Mesothelial cell of epicardium (in vitro differentiated cells): Measurements from ENCODE around the gene FAM47E. TPM values are rescaled to one million over a fixed set of nuclear protein-coding genes. Genes with fewer than 3 reads are reported as not detected.
A peak's percentile ranks its signal among the peaks of the same experiment; 100 is the strongest.

Experiments
- DNase-seq, 2 experiments: peaks; one replicate each; pipeline ENCODE4 v3.0.0; 2021; ENCODE audit warnings: low spot score in 2 of 2; ENCODE audit not compliant: unreplicated experiment in 2 of 2
- H3K27ac Mint-ChIP-seq: 2 replicates; pipeline ENCODE4 v1.8.0; 2021; ENCODE audit warnings: mixed read lengths
- H3K27me3 Mint-ChIP-seq: 2 replicates; pipeline ENCODE4 v1.8.0; 2021; ENCODE audit warnings: low read depth, mixed read lengths
- H3K36me3 Mint-ChIP-seq: 2 replicates; pipeline ENCODE4 v1.8.0; 2021; ENCODE audit warnings: mixed read lengths
- H3K4me1 Mint-ChIP-seq: 2 replicates; pipeline ENCODE4 v1.8.0; 2021; ENCODE audit warnings: mixed read lengths
- H3K4me3 Mint-ChIP-seq: 2 replicates; pipeline ENCODE4 v1.8.0; 2021; ENCODE audit warnings: mild to moderate bottlenecking, moderate library complexity, mixed read lengths
- H3K9me3 Mint-ChIP-seq: 2 replicates; pipeline ENCODE4 v1.8.0; 2021; ENCODE audit warnings: mixed read lengths
- total RNA-seq: library from RNA; stranded (reverse); gene quantifications from 3 replicates; pipeline ENCODE4 v1.2.1, GENCODE V29; 2021
- TF ChIP-seq, protein P1 (sequence below): fragments of 200-600 bp; sonication (generic); IDR thresholded peaks from one replicate; pipeline ENCODE4 v1.5.0; 2021; ENCODE audit warnings: antibody characterized with exemption; ENCODE audit not compliant: unreplicated experiment

The FAM47E gene
- total RNA-seq, 1 donor from 2014 or later = 1.2 TPM

- no peak for DNase-seq
- TF ChIP-seq, protein P1, sequence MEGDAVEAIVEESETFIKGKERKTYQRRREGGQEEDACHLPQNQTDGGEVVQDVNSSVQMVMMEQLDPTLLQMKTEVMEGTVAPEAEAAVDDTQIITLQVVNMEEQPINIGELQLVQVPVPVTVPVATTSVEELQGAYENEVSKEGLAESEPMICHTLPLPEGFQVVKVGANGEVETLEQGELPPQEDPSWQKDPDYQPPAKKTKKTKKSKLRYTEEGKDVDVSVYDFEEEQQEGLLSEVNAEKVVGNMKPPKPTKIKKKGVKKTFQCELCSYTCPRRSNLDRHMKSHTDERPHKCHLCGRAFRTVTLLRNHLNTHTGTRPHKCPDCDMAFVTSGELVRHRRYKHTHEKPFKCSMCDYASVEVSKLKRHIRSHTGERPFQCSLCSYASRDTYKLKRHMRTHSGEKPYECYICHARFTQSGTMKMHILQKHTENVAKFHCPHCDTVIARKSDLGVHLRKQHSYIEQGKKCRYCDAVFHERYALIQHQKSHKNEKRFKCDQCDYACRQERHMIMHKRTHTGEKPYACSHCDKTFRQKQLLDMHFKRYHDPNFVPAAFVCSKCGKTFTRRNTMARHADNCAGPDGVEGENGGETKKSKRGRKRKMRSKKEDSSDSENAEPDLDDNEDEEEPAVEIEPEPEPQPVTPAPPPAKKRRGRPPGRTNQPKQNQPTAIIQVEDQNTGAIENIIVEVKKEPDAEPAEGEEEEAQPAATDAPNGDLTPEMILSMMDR = no peak
- Mint-ChIP-seq H3K4me1 (peaks cover 64% of the 10 kb centered on the region), H3K27me3 (no peaks in the 10 kb centered on the region), H3K4me3 (no peak overlapping the region), H3K27ac (peak overlapping the region; percentile 96), H3K9me3 (no peaks in the 10 kb centered on the region), H3K36me3 (no peaks in the 10 kb centered on the region)
Measured at GRCh38 chr4:76207549-76207948, 44.0 kb upstream of the FAM47E start.

- no peaks in the 10 kb centered on the region for H3K27me3 Mint-ChIP-seq
- H3K9me3 Mint-ChIP-seq = no peaks in the 10 kb centered on the region
- H3K4me3 Mint-ChIP-seq = peak overlapping the region; percentile 1
- DNase-seq = no peak
- peaks cover 69% of the 10 kb centered on the region for H3K4me1 Mint-ChIP-seq
- no peaks in the 10 kb centered on the region for H3K36me3 Mint-ChIP-seq
- H3K27ac Mint-ChIP-seq = peak overlapping the region; percentile 96
- TF ChIP-seq, protein P1 = no peak
Measured at GRCh38 chr4:76208005-76208765, 43.3 kb upstream of the FAM47E start.

DNA sequence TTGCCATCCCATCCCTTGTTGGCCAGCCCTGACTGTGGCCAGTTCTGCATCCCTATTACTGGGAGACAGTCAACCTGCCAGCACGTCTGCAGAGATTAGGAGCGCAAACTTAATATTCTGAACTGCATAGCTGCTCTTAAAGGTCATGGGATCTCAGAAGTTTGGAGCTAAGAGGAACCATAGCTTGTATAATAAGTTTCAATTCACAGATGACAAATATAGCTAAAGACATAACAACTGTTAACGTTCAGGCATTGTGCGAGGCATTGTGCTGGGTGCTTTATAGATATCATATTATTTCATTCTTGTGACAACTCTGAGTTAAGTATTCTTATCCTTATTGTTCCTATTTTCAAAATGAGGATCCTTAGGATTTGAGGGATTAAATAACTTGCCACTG lies 41.6 kb upstream of the FAM47E start:
- Mint-ChIP-seq H3K36me3 (no peaks in the 10 kb centered on the region), H3K27me3 (no peaks in the 10 kb centered on the region), H3K9me3 (no peaks in the 10 kb centered on the region), H3K4me1 (peaks cover 68% of the 10 kb centered on the region), H3K27ac (no peak overlapping the region), H3K4me3 (no peak overlapping the region)
- DNase-seq = no peak
- TF ChIP-seq, protein P1 = no peak

DNA sequence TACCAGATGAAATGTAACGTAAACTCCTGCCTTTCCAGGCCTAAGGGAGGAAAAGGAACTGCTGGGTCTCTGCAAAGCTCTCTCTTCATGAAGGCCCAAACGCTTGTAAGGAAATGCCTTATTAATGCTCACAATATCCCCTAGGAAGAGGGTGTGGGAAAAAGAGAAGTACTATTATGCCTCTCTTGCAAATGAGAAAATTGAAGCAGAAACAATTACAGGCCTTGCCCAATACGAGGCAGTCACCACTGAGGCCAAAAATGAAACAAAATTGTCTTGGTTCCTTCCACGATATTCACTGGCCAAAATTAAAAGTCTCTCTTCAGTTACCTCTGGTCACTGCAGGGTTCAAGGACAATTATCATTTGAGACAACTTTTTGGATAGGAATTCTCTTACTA lies 41.1 kb upstream of the FAM47E start:
- Mint-ChIP-seq H3K4me1 (peaks cover 66% of the 10 kb centered on the region), H3K36me3 (no peaks in the 10 kb centered on the region), H3K9me3 (no peaks in the 10 kb centered on the region), H3K27me3 (no peaks in the 10 kb centered on the region), H3K4me3 (no peak overlapping the region), H3K27ac (no peak overlapping the region)
- TF ChIP-seq, protein P1 = no peak
- DNase-seq = no peak

DNA sequence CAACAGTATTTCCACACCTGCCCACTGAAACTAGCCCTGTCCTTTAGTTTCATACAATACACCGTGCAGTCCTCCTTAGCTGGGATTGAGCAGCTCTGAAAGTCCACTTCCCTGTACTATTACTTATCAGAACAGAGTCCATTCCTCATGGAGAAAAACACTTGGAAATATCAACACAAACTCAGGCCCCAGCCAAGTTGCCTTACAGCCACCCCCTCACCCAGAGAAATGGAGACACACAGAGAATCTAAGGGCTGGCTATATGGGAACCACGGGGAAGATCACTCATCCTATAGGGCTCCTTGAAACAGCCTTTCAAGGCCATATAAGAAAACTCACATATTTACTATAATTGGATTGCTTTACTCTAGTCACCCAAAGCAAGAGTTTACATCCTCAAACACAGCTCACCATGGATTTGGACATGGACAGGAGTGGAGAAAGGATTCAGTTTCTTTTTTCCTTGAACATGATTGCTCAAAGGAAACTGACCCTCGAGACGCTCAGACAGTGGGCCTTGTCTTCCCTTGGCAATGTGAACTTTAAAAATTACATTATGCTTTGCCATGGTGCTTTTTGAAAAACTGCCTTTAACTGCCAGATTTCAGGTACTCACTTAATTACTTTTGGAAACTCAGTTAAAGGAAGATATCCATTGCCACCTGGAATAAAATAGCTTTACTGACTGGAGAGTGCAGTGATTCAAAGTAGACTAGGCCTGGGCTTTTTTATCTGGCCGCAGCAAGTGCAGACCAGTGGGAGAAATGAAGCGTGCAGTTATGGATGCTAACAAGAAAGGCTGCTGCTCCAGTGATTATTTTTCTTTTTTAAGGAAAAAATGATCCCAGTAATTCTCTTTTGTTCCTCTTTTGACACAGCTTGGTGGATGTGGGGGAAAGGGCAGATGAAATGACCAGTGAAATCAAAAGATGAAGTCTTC lies 39.5 kb upstream of the FAM47E start:
- Mint-ChIP-seq H3K27ac (peak overlapping the region; percentile 98), H3K27me3 (no peaks in the 10 kb centered on the region), H3K9me3 (no peaks in the 10 kb centered on the region), H3K4me1 (peaks cover 56% of the 10 kb centered on the region), H3K36me3 (no peaks in the 10 kb centered on the region), H3K4me3 (peak overlapping the region; percentile 91)
- DNase-seq = peak in 1 of 2 experiments; percentile 24
- TF ChIP-seq, protein P1 = no peak
